ENCODE data around the gene FOXA2. TPM values are rescaled to one million over a fixed set of nuclear protein-coding genes. Genes with fewer than 3 reads are reported as not detected.

The FOXA2 gene
- total and polyA plus RNA-seq, 12 donors, result not detected

- no peak overlapping the region for H3K4me3 ChIP-seq
- no peak for DNase-seq
- H3K27ac ChIP-seq, result no peak overlapping the region
- H3K4me1 ChIP-seq, result no peaks in the 10 kb centered on the region
- 49 to 58% methylated on average over 1 of the region's 1 CpG for WGBS, 2 donors
- H3K27me3 ChIP-seq, result peaks cover 0 to 51% (median 11%) of the 10 kb centered on the region in 7 donors
- no peaks in the 10 kb centered on the region for H3K36me3 ChIP-seq
- no peak for ATAC-seq
- no peak for TF ChIP-seq CTCF (IDR thresholded peaks at IDR 0.05)
- intact Hi-C loops (cut with DNase I), result no loop called here
- H3K9me3 ChIP-seq, result no peaks in the 10 kb centered on the region
Measured at GRCh38 chr20:22626496-22626895, 42.1 kb upstream of the FOXA2 start.

GRCh38 chr20:22623211-22623610 lies 38.8 kb upstream of the FOXA2 start:
- Histone ChIP-seq H3K36me3 (no peaks in the 10 kb centered on the region), H3K27ac (no peak overlapping the region), H3K27me3 (peaks cover 0 to 53% (median 21%) of the 10 kb centered on the region in 7 donors), H3K9me3 (no peaks in the 10 kb centered on the region), H3K4me3 (no peak overlapping the region), H3K4me1 (no peaks in the 10 kb centered on the region)
- ATAC-seq (no peak), DNase-seq (no peak)
- WGBS, 2 donors, result 78 to 83% methylated on average over 6 of the region's 6 CpGs
- intact Hi-C loops (cut with DNase I), result no loop called here
- TF ChIP-seq CTCF (IDR thresholded peaks at IDR 0.05), result no peak

DNA sequence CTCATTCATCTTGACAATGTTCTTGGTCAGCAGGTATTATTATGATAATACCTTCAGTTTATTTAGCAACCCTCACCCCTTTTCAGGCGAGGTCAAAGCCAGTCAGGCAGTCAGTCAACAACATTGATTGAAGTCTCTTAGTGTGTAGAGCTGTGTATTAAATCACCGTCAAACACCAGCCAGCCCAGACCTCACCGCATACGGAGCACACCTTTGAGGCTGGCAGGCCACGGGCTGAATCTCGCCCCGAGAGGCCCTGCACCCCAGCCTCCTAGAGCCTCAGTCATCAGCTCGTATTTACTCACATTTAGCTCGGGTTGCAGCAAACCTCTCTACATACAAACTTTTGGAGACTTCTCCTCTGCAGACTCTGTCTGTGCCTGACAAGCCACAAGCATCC lies 36.0 kb upstream of the FOXA2 start:
- H3K4me3 ChIP-seq, result no peak overlapping the region
- H3K27ac ChIP-seq, result no peak overlapping the region
- H3K27me3 ChIP-seq, result peaks cover 0 to 73% (median 23%) of the 10 kb centered on the region in 7 donors
- DNase-seq (no peak), ATAC-seq (no peak)
- intact Hi-C loops (cut with DNase I), result no loop called here
- 52 to 55% methylated on average over 9 of the region's 9 CpGs for whole genome bisulfite sequencing, 2 donors
- no peaks in the 10 kb centered on the region for H3K9me3 ChIP-seq
- no peaks in the 10 kb centered on the region for H3K4me1 ChIP-seq
- no peaks in the 10 kb centered on the region for H3K36me3 ChIP-seq
- TF ChIP-seq CTCF (IDR thresholded peaks at IDR 0.05), result no peak

- intact Hi-C loops (cut with DNase I), result no loop called here
- ATAC-seq, result no peak
- no peak for TF ChIP-seq CTCF (IDR thresholded peaks at IDR 0.05)
- WGBS, 2 donors, result 48 to 55% methylated on average over 6 of the region's 6 CpGs
- no peak for DNase-seq
- Histone ChIP-seq H3K4me3 (no peak overlapping the region), H3K9me3 (no peaks in the 10 kb centered on the region), H3K4me1 (no peaks in the 10 kb centered on the region), H3K27me3 (peaks cover 0 to 79% (median 28%) of the 10 kb centered on the region in 7 donors), H3K27ac (no peak overlapping the region), H3K36me3 (no peaks in the 10 kb centered on the region)
Measured at GRCh38 chr20:22619806-22620205, 35.4 kb upstream of the FOXA2 start.
